Measurements from ENCODE around the gene ZNF219. TPM values are rescaled to one million over a fixed set of nuclear protein-coding genes. Genes with fewer than 3 reads are reported as not detected.

The ZNF219 gene
- total RNA-seq, 1 donor from 2014 or later, result 25.2 TPM

- H3K27ac Mint-ChIP-seq (ENCODE audit: unreplicated experiment), result peak overlapping the region; percentile 91
- H3K36me3 Mint-ChIP-seq (ENCODE audit: unreplicated experiment), result no peaks in the 10 kb centered on the region
- H3K27me3 Mint-ChIP-seq (ENCODE audit: unreplicated experiment), result no peaks in the 10 kb centered on the region
- no peak for TF ChIP-seq CTCF (IDR thresholded peaks at IDR 0.05)
- peak overlapping the region; percentile 95 for H3K4me3 Mint-ChIP-seq (ENCODE audit: unreplicated experiment)
- DNase-seq (ENCODE audit: extremely low spot score, unreplicated experiment), result no peak
- H3K9me3 Mint-ChIP-seq (ENCODE audit: unreplicated experiment), result no peaks in the 10 kb centered on the region
- peaks cover 54% of the 10 kb centered on the region for H3K4me1 Mint-ChIP-seq (ENCODE audit: unreplicated experiment)
Observed at GRCh38 chr14:21102521-21103410, 4.3 kb upstream of the ZNF219 start.

DNA sequence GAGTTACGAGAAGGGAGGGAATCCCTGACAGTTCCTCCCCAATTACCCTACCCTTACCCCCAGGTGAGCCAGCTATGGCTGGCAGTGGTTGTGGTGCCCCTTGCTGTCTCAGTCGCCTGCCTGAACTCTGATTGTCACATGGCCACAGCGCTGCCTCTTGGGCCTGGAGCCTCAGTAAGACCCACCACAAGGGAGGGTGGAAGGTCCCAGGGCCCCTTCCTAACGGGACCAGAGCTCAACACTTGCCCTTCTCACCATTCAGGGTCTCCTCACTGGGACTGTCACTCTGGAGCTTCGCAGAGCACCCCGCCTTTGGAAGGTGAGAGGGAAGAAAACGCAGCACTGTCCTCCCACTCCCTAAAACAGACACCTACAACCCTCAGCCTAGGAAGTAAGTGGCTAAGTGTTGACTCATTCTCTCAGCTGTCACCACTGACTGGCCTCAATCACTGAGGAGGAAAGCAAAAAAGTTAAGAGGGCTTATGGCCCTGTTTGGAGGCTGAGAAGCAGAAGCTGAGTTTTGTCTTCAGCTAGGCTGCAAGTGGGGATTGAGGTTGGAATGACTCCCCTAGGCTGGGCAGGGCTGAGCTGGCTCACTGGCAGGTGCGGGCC lies 3.5 kb upstream of the ZNF219 start:
- H3K9me3 Mint-ChIP-seq (ENCODE audit: unreplicated experiment), result no peaks in the 10 kb centered on the region
- H3K4me3 Mint-ChIP-seq (ENCODE audit: unreplicated experiment), result peak overlapping the region; percentile 29
- peaks cover 55% of the 10 kb centered on the region for H3K4me1 Mint-ChIP-seq (ENCODE audit: unreplicated experiment)

GRCh38 chr14:21100931-21101330 lies 2.5 kb upstream of the ZNF219 start, which contains the start of gene TMEM253:
TSS of gene TMEM253 (plus strand) at chr14:21101066. CDS start at chr14:21101344, 278 bp downstream.
- Mint-ChIP-seq H3K27me3 (ENCODE audit: unreplicated experiment) (no peaks in the 10 kb centered on the region), H3K27ac (ENCODE audit: unreplicated experiment) (no peak within 1 kb of the TSS), H3K4me3 (ENCODE audit: unreplicated experiment) (peak within 1 kb of the TSS; percentile 18), H3K9me3 (ENCODE audit: unreplicated experiment) (no peaks in the 10 kb centered on the region), H3K36me3 (ENCODE audit: unreplicated experiment) (no peaks in the 10 kb centered on the region), H3K4me1 (ENCODE audit: unreplicated experiment) (peaks cover 47% of the 10 kb centered on the region)
- DNase-seq (ENCODE audit: extremely low spot score, unreplicated experiment), result no peak
- TF ChIP-seq CTCF (IDR thresholded peaks at IDR 0.05), result no peak

More for the DNA sequence above, 3.5 kb upstream of the ZNF219 start:
- H3K27ac Mint-ChIP-seq (ENCODE audit: unreplicated experiment), result no peak overlapping the region
- TF ChIP-seq CTCF (IDR thresholded peaks at IDR 0.05), result no peak
- DNase-seq (ENCODE audit: extremely low spot score, unreplicated experiment), result no peak
- no peaks in the 10 kb centered on the region for H3K27me3 Mint-ChIP-seq (ENCODE audit: unreplicated experiment)
- H3K36me3 Mint-ChIP-seq (ENCODE audit: unreplicated experiment), result no peaks in the 10 kb centered on the region

DNA sequence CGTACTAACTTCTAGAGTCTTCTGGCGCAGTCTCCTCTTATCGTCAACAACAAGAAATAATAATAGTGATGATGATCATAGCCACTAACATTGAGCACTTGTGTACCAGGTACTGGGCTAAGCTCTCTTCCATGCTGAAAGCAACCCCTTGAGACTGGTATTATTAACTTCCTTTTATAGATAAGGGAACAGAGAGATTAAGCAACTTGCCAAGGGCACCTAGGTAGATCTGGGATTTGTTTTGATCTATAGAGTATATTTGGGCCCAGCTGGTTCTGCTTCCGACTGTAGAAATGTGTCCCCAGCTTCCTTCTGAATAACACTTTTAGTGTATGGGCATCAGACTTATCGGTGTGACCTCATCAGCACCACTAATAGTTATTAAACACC lies 1.1 kb upstream of the ZNF219 start:
- no peaks in the 10 kb centered on the region for H3K36me3 Mint-ChIP-seq (ENCODE audit: unreplicated experiment)
- H3K27me3 Mint-ChIP-seq (ENCODE audit: unreplicated experiment), result no peaks in the 10 kb centered on the region
- no peak for DNase-seq (ENCODE audit: extremely low spot score, unreplicated experiment)
- peak overlapping the region; percentile 57 for H3K27ac Mint-ChIP-seq (ENCODE audit: unreplicated experiment)
- peak overlapping the region; percentile 76 for H3K4me3 Mint-ChIP-seq (ENCODE audit: unreplicated experiment)
- H3K9me3 Mint-ChIP-seq (ENCODE audit: unreplicated experiment), result no peaks in the 10 kb centered on the region
- no peak for TF ChIP-seq CTCF (IDR thresholded peaks at IDR 0.05)
- H3K4me1 Mint-ChIP-seq (ENCODE audit: unreplicated experiment), result peaks cover 41% of the 10 kb centered on the region
